ENCODE measurements around the gene HRH3.

The HRH3 gene

GRCh38 chr20:62174021-62174804 lies 45.9 kb downstream of the HRH3 start:
- no peak for DNase-seq

- no peak for DNase-seq
These were observed 47.4 kb downstream of the HRH3 start for GRCh38 chr20:62172666-62173065.

GRCh38 chr20:62171245-62171644 lies 48.8 kb downstream of the HRH3 start:
- no peak for DNase-seq

GRCh38 chr20:62170536-62170935 lies 49.5 kb downstream of the HRH3 start:
- DNase-seq: no peak

- DNase-seq: no peak
These were observed 51.1 kb downstream of the HRH3 start for GRCh38 chr20:62168890-62169435.

GRCh38 chr20:62168061-62168460 lies 52.0 kb downstream of the HRH3 start:
- no peak for DNase-seq

- no peak for DNase-seq
These were observed 52.6 kb downstream of the HRH3 start for GRCh38 chr20:62167474-62167873.

- no peak for DNase-seq
These were observed 54.2 kb downstream of the HRH3 start for GRCh38 chr20:62165762-62166399.

Data from GOT3 (cell line).